Osteoblast (primary cell): ENCODE results near the gene TOX3. TPM values are rescaled to one million over a fixed set of nuclear protein-coding genes. Genes with fewer than 3 reads are reported as not detected.

Source experiments
- DNase-seq: peaks from one replicate; pipeline ENCODE4 v3.0.0; 2011; ENCODE audit warnings: low spot score, mixed read lengths; ENCODE audit not compliant: insufficient read length; ENCODE audit errors: missing footprints
- H2AFZ ChIP-seq: 2 replicates; pipeline ENCODE4 v1.6.0; 2011; ENCODE audit warnings: mild to moderate bottlenecking, low read length
- H3K27ac ChIP-seq: 2 replicates; pipeline ENCODE4 v1.5.1; 2011; ENCODE audit warnings: mild to moderate bottlenecking, low read depth, low read length, moderate library complexity
- H3K27me3 ChIP-seq: 2 replicates; pipeline ENCODE4 v1.6.0; 2012; ENCODE audit warnings: mild to moderate bottlenecking, control low read depth, inconsistent platforms, low read length, moderate library complexity; ENCODE audit not compliant: insufficient read depth
- H3K36me3 ChIP-seq: 2 replicates; pipeline ENCODE4 v1.5.1; 2011; ENCODE audit warnings: mild to moderate bottlenecking, low read length, control low read depth, moderate library complexity; ENCODE audit not compliant: insufficient read depth
- H3K4me1 ChIP-seq: 2 replicates; pipeline ENCODE4 v1.5.1; 2011; ENCODE audit warnings: mild to moderate bottlenecking, low read length, control low read depth, moderate library complexity; ENCODE audit not compliant: insufficient read depth
- H3K4me2 ChIP-seq: 2 replicates; pipeline ENCODE4 v1.6.0; 2011; ENCODE audit warnings: mild to moderate bottlenecking, low read length; ENCODE audit not compliant: insufficient read depth
- H3K4me3 ChIP-seq: fragments of 200-600 bp; sonication (generic); 3 replicates; pipeline ENCODE4 v1.5.1; 2012; ENCODE audit warnings: mild to moderate bottlenecking, low read length, inconsistent platforms; ENCODE audit not compliant: insufficient read depth
- H3K79me2 ChIP-seq: 2 replicates; pipeline ENCODE4 v1.6.0; 2012; ENCODE audit warnings: mild to moderate bottlenecking, low read length, control low read depth, inconsistent platforms; ENCODE audit not compliant: insufficient read depth
- H3K9me3 ChIP-seq: 2 replicates; pipeline ENCODE4 v1.5.1; 2011; ENCODE audit warnings: low read depth, low read length, control low read depth
- H4K20me1 ChIP-seq: 2 replicates; pipeline ENCODE4 v1.6.0; 2012; ENCODE audit warnings: mild to moderate bottlenecking, low read length, control low read depth; ENCODE audit not compliant: insufficient read depth
- CTCF ChIP-seq: IDR thresholded peaks from 2 replicates; pipeline ENCODE4 v1.5.1; 2011; ENCODE audit warnings: mild to moderate bottlenecking, low read depth, low read length, moderate library complexity; ENCODE audit errors: extremely low read depth
- total RNA-seq: library from RNA; depleted of rRNA; stranded (reverse); fragments of >200 nt; gene quantifications from 2 replicates; pipeline ENCODE4 v1.2.3, GENCODE V29; 2012

TOX3 gene
- total RNA-seq, 1 donor: not detected

GRCh38 chr16:52446080-52446479 lies 100.9 kb downstream of the TOX3 start:
- no peak overlapping the region for H3K4me3 ChIP-seq
- H3K4me1 ChIP-seq: no peaks in the 10 kb centered on the region
- no peaks in the 10 kb centered on the region for H4K20me1 ChIP-seq
- no peak overlapping the region for H3K4me2 ChIP-seq
- H3K79me2 ChIP-seq: no peaks in the 10 kb centered on the region
- no peak overlapping the region for H2AFZ ChIP-seq
- TF ChIP-seq CTCF: no peak
- no peak for DNase-seq
- H3K9me3 ChIP-seq: peaks cover 3% of the 10 kb centered on the region
- H3K27ac ChIP-seq: no peak overlapping the region
- no peaks in the 10 kb centered on the region for H3K36me3 ChIP-seq
- H3K27me3 ChIP-seq: no peaks in the 10 kb centered on the region

GRCh38 chr16:52441886-52442285 lies 105.1 kb downstream of the TOX3 start:
- no peak for TF ChIP-seq CTCF
- H2AFZ ChIP-seq: no peak overlapping the region
- no peak for DNase-seq

GRCh38 chr16:52440248-52440647 lies 106.7 kb downstream of the TOX3 start:
- Histone ChIP-seq H3K27me3 (no peaks in the 10 kb centered on the region), H3K4me1 (no peaks in the 10 kb centered on the region), H3K79me2 (no peaks in the 10 kb centered on the region), H4K20me1 (no peaks in the 10 kb centered on the region), H3K4me3 (no peak overlapping the region), H3K9me3 (peaks cover 5% of the 10 kb centered on the region), H3K4me2 (no peak overlapping the region), H2AFZ (no peak overlapping the region), H3K36me3 (no peaks in the 10 kb centered on the region), H3K27ac (no peak overlapping the region)
- DNase-seq: no peak
- TF ChIP-seq CTCF: no peak

More at GRCh38 chr16:52441886-52442285, 105.1 kb downstream of the TOX3 start:
- H4K20me1 ChIP-seq: no peaks in the 10 kb centered on the region
- H3K4me1 ChIP-seq: no peaks in the 10 kb centered on the region
- no peaks in the 10 kb centered on the region for H3K79me2 ChIP-seq
- no peak overlapping the region for H3K4me2 ChIP-seq
- H3K27me3 ChIP-seq: no peaks in the 10 kb centered on the region
- H3K27ac ChIP-seq: no peak overlapping the region
- peaks cover 5% of the 10 kb centered on the region for H3K9me3 ChIP-seq
- no peaks in the 10 kb centered on the region for H3K36me3 ChIP-seq
- H3K4me3 ChIP-seq: no peak overlapping the region

- Histone ChIP-seq H3K4me3 (no peak overlapping the region), H3K4me2 (no peak overlapping the region), H3K27me3 (no peaks in the 10 kb centered on the region), H3K9me3 (peaks cover 5% of the 10 kb centered on the region), H2AFZ (no peak overlapping the region), H3K4me1 (no peaks in the 10 kb centered on the region), H4K20me1 (no peaks in the 10 kb centered on the region), H3K36me3 (no peaks in the 10 kb centered on the region), H3K27ac (no peak overlapping the region), H3K79me2 (no peaks in the 10 kb centered on the region)
- DNase-seq: no peak
- no peak for TF ChIP-seq CTCF
Measured at GRCh38 chr16:52439750-52440149, 107.2 kb downstream of the TOX3 start.
